ENCODE results near the gene ADAMTS9.

DNA sequence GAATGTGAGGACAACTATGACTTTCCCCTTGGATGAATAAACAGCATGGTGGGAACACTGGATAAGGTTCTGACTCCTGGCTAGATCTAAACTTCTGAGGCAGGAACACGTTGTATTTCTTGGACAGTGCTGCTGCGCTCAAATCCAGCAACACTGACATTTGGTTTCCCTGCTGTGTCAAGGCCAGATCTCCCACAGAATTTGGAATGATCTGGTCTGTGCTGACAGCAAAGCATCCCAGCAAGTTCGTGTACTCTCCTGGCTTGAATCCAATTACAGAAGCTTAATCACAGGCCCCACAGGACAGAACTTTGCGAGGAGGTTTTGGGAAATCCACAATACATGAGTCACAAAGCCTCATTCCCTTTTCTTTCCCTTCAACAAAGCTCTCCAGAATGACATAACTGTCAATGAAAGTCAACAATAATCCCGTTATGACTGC, 92.5 kb downstream of the ADAMTS9 start:
- no peak for TF ChIP-seq SIN3A (IDR thresholded peaks at IDR 0.05; ENCODE audit: borderline replicate concordance, low read depth, low read length)
- TF ChIP-seq, protein P1, sequence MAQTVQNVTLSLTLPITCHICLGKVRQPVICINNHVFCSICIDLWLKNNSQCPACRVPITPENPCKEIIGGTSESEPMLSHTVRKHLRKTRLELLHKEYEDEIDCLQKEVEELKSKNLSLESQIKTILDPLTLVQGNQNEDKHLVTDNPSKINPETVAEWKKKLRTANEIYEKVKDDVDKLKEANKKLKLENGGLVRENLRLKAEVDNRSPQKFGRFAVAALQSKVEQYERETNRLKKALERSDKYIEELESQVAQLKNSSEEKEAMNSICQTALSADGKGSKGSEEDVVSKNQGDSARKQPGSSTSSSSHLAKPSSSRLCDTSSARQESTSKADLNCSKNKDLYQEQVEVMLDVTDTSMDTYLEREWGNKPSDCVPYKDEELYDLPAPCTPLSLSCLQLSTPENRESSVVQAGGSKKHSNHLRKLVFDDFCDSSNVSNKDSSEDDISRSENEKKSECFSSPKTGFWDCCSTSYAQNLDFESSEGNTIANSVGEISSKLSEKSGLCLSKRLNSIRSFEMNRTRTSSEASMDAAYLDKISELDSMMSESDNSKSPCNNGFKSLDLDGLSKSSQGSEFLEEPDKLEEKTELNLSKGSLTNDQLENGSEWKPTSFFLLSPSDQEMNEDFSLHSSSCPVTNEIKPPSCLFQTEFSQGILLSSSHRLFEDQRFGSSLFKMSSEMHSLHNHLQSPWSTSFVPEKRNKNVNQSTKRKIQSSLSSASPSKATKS (CRISPR knock-in tag; IDR thresholded peaks at IDR 0.05) = no peak
- TF ChIP-seq, protein P2, sequence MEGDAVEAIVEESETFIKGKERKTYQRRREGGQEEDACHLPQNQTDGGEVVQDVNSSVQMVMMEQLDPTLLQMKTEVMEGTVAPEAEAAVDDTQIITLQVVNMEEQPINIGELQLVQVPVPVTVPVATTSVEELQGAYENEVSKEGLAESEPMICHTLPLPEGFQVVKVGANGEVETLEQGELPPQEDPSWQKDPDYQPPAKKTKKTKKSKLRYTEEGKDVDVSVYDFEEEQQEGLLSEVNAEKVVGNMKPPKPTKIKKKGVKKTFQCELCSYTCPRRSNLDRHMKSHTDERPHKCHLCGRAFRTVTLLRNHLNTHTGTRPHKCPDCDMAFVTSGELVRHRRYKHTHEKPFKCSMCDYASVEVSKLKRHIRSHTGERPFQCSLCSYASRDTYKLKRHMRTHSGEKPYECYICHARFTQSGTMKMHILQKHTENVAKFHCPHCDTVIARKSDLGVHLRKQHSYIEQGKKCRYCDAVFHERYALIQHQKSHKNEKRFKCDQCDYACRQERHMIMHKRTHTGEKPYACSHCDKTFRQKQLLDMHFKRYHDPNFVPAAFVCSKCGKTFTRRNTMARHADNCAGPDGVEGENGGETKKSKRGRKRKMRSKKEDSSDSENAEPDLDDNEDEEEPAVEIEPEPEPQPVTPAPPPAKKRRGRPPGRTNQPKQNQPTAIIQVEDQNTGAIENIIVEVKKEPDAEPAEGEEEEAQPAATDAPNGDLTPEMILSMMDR (CRISPR knock-in tag; IDR thresholded peaks at IDR 0.05) = no peak
- TF ChIP-seq GATA4 (IDR thresholded peaks at IDR 0.05; ENCODE audit: borderline replicate concordance, low read depth) = no peak
- TF ChIP-seq ZFYVE20 (CRISPR knock-in tag; IDR thresholded peaks at IDR 0.05; ENCODE audit: borderline replicate concordance, low read depth) = no peak
